Mononuclear cell (primary cell): ENCODE data around the gene GLYATL3. TPM values are rescaled to one million over a fixed set of nuclear protein-coding genes. Genes with fewer than 3 reads are reported as not detected.

Experiments
- H3K27me3 ChIP-seq: 2 replicates; pipeline ENCODE4 v1.6.0; 2011; ENCODE audit warnings: low read length, control low read depth; ENCODE audit not compliant: insufficient read depth
- H3K4me1 ChIP-seq: 2 replicates; pipeline ENCODE4 v1.5.1; 2011; ENCODE audit warnings: mild to moderate bottlenecking, low read length, control low read depth; ENCODE audit not compliant: insufficient read depth
- H3K4me3 ChIP-seq: 2 replicates; pipeline ENCODE4 v1.5.1; 2011; ENCODE audit warnings: mild to moderate bottlenecking, low read length, moderate library complexity
- H3K9me3 ChIP-seq: 2 replicates; pipeline ENCODE4 v1.5.1; 2011; ENCODE audit warnings: low read depth, mild to moderate bottlenecking, control low read depth, low read length
- total RNA-seq: library from RNA; depleted of rRNA; stranded (reverse); fragments of >200 nt; gene quantifications from one replicate; pipeline ENCODE4 v1.2.3, GENCODE V29; 2012

Gene GLYATL3
- total RNA-seq, 1 donor: not detected

- Histone ChIP-seq H3K9me3 (no peaks in the 10 kb centered on the region), H3K4me3 (no peak overlapping the region), H3K27me3 (peaks cover 5% of the 10 kb centered on the region), H3K4me1 (no peaks in the 10 kb centered on the region)
Observed at GRCh38 chr6:49526598-49526997, 26.9 kb downstream of the GLYATL3 start.

DNA sequence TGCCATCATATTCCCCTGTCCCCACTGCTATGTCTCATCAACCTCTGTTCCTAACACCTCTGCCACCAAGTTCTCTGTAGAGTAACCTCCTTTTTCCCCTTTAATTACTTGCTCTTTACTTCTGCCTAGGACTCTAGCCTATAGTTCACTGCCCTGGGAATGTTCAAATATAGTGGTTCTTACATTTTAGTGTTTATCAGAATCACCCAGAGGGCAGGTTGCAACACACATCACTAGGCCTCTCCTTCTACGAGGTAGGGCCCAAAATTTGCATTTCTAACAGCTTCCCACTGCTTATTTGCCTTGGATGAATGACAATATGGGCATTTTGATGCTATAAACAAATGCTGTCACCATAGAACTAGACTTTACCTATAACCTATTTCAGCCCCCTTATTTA, 27.6 kb downstream of the GLYATL3 start:
- H3K4me1 ChIP-seq: no peaks in the 10 kb centered on the region
- H3K9me3 ChIP-seq: no peaks in the 10 kb centered on the region
- H3K27me3 ChIP-seq: peaks cover 5% of the 10 kb centered on the region
- no peak overlapping the region for H3K4me3 ChIP-seq

GRCh38 chr6:49528571-49528970, 28.8 kb downstream of the GLYATL3 start:
- H3K27me3 ChIP-seq: peaks cover 5% of the 10 kb centered on the region
- no peaks in the 10 kb centered on the region for H3K4me1 ChIP-seq
- no peaks in the 10 kb centered on the region for H3K9me3 ChIP-seq
- no peak overlapping the region for H3K4me3 ChIP-seq

GRCh38 chr6:49530141-49530776, 30.5 kb downstream of the GLYATL3 start:
- no peaks in the 10 kb centered on the region for H3K4me1 ChIP-seq
- H3K4me3 ChIP-seq: no peak overlapping the region
- H3K9me3 ChIP-seq: no peaks in the 10 kb centered on the region
- H3K27me3 ChIP-seq: peaks cover 5% of the 10 kb centered on the region

DNA sequence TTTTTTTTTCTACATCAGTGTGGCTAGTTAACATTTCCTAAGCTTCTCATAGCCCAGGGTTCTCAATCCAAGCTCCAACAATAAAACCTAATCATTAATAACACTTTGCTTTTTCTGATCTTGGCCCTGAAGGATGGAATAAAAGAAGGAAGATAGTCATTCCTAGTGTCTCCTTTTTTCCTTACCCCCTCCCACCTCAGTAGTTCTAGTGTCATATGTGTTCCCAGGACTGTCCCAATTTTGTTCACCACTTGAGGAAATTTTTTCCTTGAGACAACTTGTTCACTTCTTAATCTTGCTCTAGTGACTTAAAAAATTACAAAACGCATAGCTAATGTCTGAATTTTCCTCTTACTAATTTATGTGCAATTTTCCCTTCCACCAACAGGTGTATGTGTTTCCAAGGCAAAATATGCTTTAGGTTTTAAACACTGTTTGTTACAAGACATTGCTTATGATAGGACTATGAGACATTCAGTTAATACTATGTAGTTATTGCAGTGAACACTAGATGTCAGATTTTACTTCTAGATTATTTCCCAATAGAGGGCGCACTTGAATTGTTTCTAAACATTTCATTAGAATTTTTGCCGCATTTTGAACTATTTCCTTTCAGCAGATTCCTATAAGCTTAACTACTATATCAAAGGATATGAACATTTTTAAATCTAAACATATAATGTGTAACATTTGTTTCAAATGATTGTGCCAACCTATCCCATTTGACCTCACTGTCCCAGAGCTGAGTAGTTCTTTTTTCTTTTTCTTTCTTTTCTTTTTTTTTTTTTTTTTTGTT, 32.2 kb downstream of the GLYATL3 start:
- Histone ChIP-seq H3K4me3 (no peak overlapping the region), H3K9me3 (no peaks in the 10 kb centered on the region), H3K27me3 (peaks cover 5% of the 10 kb centered on the region), H3K4me1 (no peaks in the 10 kb centered on the region)

GRCh38 chr6:49535795-49536194, 36.1 kb downstream of the GLYATL3 start:
- H3K27me3 ChIP-seq: no peaks in the 10 kb centered on the region
- H3K4me1 ChIP-seq: no peaks in the 10 kb centered on the region
- H3K4me3 ChIP-seq: no peak overlapping the region
- H3K9me3 ChIP-seq: no peaks in the 10 kb centered on the region

- Histone ChIP-seq H3K9me3 (no peaks in the 10 kb centered on the region), H3K4me3 (no peak overlapping the region), H3K4me1 (no peaks in the 10 kb centered on the region), H3K27me3 (no peaks in the 10 kb centered on the region)
Observed at GRCh38 chr6:49539102-49539501, 39.4 kb downstream of the GLYATL3 start.

DNA sequence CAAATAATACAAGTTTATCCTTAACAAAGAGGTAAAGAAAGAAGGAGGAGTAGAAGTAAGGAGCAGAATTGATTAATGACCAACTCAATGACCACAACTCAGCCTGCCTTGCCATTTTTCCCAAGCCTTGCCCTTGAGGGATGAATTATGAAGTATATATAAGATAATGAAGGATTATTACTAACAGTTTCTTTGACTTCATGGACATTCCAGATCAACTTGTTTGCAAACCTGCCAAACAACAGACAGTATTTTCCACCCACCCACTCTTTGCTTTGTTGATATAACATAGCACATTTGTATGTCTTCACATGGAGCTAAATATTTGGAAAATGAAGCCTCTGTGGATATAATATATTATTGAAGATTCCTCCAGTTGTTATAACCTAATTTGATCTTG, 40.9 kb downstream of the GLYATL3 start:
- Histone ChIP-seq H3K27me3 (no peaks in the 10 kb centered on the region), H3K4me3 (no peak overlapping the region), H3K9me3 (no peaks in the 10 kb centered on the region), H3K4me1 (no peaks in the 10 kb centered on the region)

- no peaks in the 10 kb centered on the region for H3K27me3 ChIP-seq
- no peaks in the 10 kb centered on the region for H3K9me3 ChIP-seq
- H3K4me1 ChIP-seq: no peaks in the 10 kb centered on the region
- no peak overlapping the region for H3K4me3 ChIP-seq
Observed at GRCh38 chr6:49541210-49541724, 41.5 kb downstream of the GLYATL3 start.

DNA sequence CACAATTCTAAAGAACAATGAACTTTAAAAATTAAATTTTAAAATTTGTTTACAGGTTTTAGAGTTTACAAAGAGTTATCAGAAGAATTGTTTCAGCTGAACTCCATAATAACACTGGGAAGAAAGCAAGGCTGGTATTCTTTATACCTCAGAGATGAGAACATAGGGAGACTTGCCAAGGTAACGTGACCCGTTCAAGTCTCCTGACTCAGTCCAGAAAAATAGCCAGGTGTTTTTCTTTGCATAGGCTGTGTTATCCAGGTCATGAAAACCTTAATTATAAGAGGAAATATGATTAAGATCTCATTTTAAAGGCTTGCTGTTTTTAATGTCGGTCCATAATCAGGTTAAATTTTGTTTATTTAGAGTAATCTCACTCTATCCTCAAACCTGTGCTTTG, 42.2 kb downstream of the GLYATL3 start:
- Histone ChIP-seq H3K4me1 (no peaks in the 10 kb centered on the region), H3K9me3 (no peaks in the 10 kb centered on the region), H3K4me3 (no peak overlapping the region), H3K27me3 (no peaks in the 10 kb centered on the region)

- H3K4me3 ChIP-seq: no peak overlapping the region
- H3K27me3 ChIP-seq: no peaks in the 10 kb centered on the region
- H3K4me1 ChIP-seq: no peaks in the 10 kb centered on the region
- no peaks in the 10 kb centered on the region for H3K9me3 ChIP-seq
Observed at GRCh38 chr6:49543087-49543858, 43.5 kb downstream of the GLYATL3 start.

DNA sequence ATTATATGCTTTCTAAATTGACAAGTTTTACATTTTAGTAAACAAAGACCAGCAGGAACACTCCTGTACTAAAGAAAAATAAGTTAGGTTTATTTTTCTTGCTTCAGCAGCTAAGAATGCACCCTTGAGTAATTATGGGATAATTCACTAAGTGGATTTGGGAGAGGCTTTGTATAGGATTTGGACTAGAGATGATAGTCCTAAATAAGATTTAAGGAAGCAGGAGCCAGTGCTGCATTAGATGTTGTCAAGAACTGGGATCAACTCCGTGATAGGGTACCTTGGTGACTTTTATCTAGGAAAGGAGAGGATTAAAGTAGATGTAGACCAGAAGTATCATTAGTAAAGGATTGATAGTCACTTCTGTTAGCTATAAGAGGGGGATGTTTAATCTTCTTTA, 46.6 kb downstream of the GLYATL3 start:
- Histone ChIP-seq H3K9me3 (no peaks in the 10 kb centered on the region), H3K4me1 (peaks cover 13% of the 10 kb centered on the region), H3K27me3 (peaks cover 20% of the 10 kb centered on the region), H3K4me3 (no peak overlapping the region)

DNA sequence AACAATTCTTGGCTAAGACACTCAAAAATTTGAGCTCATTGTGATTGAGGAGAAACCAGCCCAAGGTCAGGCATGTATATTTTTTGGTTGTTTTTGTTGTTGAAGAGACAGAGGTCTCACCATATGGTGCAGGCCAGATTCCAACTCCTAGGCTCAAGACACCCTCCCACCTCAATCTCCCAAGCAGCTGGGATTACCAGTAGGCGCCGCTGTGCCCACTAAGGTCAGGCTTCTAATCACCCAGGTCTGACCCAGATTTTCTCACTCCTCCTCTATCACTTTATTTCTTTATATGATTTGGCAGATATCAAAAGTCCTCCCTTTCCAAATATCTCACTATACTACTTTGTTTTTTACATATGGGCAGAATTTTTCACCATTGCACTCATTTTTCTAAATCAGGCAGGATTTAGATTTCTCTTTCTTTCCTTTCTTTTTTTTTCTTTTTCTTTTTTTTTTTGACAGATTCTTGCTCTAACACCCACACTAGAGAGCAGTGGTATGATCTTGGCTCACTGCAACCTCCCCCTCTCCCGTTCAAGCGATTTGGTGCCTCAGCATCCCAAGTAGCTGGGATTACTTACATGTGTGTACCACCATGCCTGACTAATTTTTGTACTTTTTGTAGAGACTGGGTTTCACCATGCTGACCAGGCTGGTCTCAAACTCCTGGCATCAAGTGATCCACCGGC, 49.0 kb downstream of the GLYATL3 start:
- Histone ChIP-seq H3K4me3 (no peak overlapping the region), H3K27me3 (peaks cover 32% of the 10 kb centered on the region), H3K4me1 (peaks cover 15% of the 10 kb centered on the region)

GRCh38 chr6:49549691-49550491, 50.2 kb downstream of the GLYATL3 start:
- Histone ChIP-seq H3K4me3 (no peak overlapping the region), H3K27me3 (peaks cover 32% of the 10 kb centered on the region)

More for the DNA sequence above, 49.0 kb downstream of the GLYATL3 start:
- no peaks in the 10 kb centered on the region for H3K9me3 ChIP-seq

More at GRCh38 chr6:49549691-49550491, 50.2 kb downstream of the GLYATL3 start:
- no peaks in the 10 kb centered on the region for H3K9me3 ChIP-seq
- H3K4me1 ChIP-seq: peaks cover 15% of the 10 kb centered on the region
